DMS114 treated with DMSO at 0.1 percent for 48 hours (cell line): ENCODE results near the gene AP4M1.
A peak's percentile ranks its signal among the peaks of the same experiment; 100 is the strongest.
"Not testable (repeated sequence)": the region's sequence is repeated elsewhere in the genome, so short reads cannot be mapped to it uniquely, and the experiment has no call there.

Source experiments
- DNase-seq: peaks from one replicate; lab custom pipeline; 2025; ENCODE audit not compliant: unreplicated experiment; lab: John Stamatoyannopoulos, UW

AP4M1 gene

GRCh38 chr7:100130220-100130607 is 28.8 kb downstream of the AP4M1 start:
- not testable (repeated sequence) for DNase-seq

GRCh38 chr7:100130608-100131453 is 29.4 kb downstream of the AP4M1 start:
- peak; percentile 33 for DNase-seq

GRCh38 chr7:100132126-100132525 is 30.7 kb downstream of the AP4M1 start:
- DNase-seq = no peak

GRCh38 chr7:100132697-100133151 is 31.3 kb downstream of the AP4M1 start:
- peak; percentile 48 for DNase-seq

GRCh38 chr7:100137851-100138760 is 36.7 kb downstream of the AP4M1 start:
- no peak for DNase-seq

GRCh38 chr7:100141555-100141949 is 40.1 kb downstream of the AP4M1 start:
- DNase-seq = no peak

- no peak for DNase-seq
Measured at GRCh38 chr7:100142461-100142860, 41.0 kb downstream of the AP4M1 start.

- DNase-seq = not testable (repeated sequence)
Measured at GRCh38 chr7:100146350-100146749, 44.9 kb downstream of the AP4M1 start.

GRCh38 chr7:100147278-100147677 is 45.8 kb downstream of the AP4M1 start:
- DNase-seq = no peak

- DNase-seq = no peak
Measured at GRCh38 chr7:100148225-100148558, 46.7 kb downstream of the AP4M1 start.

- DNase-seq = peak; percentile 97
Measured at GRCh38 chr7:100148559-100149328, 47.3 kb downstream of the AP4M1 start, which contains the start of gene LAMTOR4. LAMTOR4 (plus strand) TSS chr7:100148918; CDS start chr7:100148973, 55 bp downstream.

GRCh38 chr7:100152404-100152803 is 51.0 kb downstream of the AP4M1 start:
- DNase-seq = no peak

GRCh38 chr7:100152937-100153666 is 51.7 kb downstream of the AP4M1 start:
- DNase-seq = no peak

- DNase-seq = no peak
Measured at GRCh38 chr7:100153708-100154535, 52.5 kb downstream of the AP4M1 start.

GRCh38 chr7:100154651-100155491 is 53.4 kb downstream of the AP4M1 start:
- DNase-seq = no peak

- DNase-seq = no peak
Measured at GRCh38 chr7:100155553-100156317, 54.3 kb downstream of the AP4M1 start.

- no peak for DNase-seq
Measured at GRCh38 chr7:100156331-100157068, 55.1 kb downstream of the AP4M1 start.
